ENCODE data around the gene GLIS1.

GLIS1 gene

DNA sequence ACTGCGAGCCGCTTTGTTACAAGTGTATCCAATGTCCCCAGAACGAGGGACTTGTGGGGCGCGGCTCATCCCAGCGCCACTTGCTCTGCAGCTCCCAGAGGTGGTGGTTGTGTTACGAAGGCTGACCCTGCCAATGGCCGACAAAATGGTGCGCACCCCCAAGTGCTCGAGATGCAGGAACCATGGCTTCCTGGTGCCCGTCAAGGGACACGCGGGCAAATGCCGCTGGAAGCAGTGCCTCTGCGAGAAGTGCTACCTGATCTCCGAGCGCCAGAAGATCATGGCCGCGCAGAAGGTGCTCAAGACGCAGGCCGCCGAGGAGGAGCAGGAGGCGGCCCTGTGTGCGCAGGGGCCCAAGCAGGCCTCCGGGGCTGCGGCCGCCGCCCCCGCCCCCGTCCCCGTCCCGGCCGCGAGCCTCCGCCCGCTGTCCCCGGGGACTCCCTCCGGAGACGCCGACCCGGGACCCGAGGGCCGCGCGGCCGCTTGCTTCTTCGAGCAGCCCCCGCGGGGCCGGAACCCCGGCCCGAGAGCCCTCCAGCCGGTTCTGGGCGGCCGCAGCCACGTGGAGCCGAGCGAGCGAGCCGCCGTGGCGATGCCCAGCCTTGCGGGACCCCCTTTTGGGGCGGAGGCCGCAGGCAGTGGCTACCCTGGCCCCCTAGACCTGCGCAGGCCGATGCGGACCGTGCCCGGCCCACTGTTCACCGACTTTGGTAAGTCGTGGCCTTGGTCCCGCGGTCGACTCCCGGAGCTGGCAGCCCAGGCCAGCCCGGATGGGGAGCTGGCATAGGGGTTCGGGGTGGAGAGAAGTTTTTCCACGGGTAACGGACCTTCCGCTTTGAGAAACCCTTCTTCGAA, 279.4 kb downstream of the GLIS1 start, which contains the start of gene DMRTB1:
TSS of gene DMRTB1 (plus strand) at position 79 of the 855 bp plus-strand sequence. CDS start at position 134, 55 bp downstream.
- no peak for DNase-seq (ENCODE audit: low read depth)
- H3K4me3 ChIP-seq (ENCODE audit: low read length), result no peak within 1 kb of the TSS
- TF ChIP-seq CTCF (conservative IDR thresholded peaks at IDR 0.05; ENCODE audit: low read depth, low read length), result no peak

- no peak for TF ChIP-seq CTCF (conservative IDR thresholded peaks at IDR 0.05; ENCODE audit: low read depth, low read length)
- H3K4me3 ChIP-seq (ENCODE audit: low read length), result no peak overlapping the region
- no peak for DNase-seq (ENCODE audit: low read depth)
Observed at GRCh38 chr1:53458634-53459033, 280.3 kb downstream of the GLIS1 start.

Measured in retinal pigment epithelial cell (primary cell).